ENCODE results near the gene DNAJC6. TPM values are rescaled to one million over a fixed set of nuclear protein-coding genes. Genes with fewer than 3 reads are reported as not detected.

DNAJC6 gene
- polyA plus RNA-seq, 1 of the 3 experiments (the other 2 are of a cell fraction) = 1.9 TPM

DNA sequence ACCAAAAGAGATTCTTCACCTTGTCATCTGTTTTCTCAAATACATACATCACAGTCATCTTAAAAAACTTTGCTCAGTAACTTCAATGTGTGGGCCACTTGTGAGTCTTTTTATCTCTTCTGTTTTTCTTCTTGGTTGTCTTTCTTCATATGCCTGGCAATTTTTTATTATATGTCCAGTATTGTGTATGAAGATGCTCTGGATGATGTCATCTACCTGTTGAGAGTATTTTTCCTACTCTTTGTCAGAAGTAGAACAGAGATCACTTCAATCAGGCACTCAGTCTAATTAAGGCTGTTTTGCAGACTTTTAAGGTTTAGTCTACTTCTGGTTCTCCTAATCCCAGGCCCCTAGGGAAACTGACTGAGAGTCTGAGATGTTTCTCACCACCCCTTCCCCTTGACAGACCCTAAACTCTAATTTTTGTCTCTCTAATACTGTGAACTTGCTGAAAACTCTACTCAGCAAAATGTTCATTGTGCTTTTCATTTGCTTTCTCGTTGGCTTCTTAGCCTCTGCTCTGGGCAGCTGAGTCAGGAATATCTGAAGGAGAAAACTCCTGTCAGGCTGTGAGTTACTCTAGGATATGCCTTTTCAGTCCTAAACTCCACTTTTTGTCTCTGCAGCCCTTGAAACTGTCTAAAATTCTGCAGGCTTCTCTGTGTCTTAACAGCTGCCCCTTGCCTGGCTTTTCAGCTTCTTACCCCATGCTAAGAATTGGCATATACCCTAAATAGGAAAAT is 33.0 kb upstream of the DNAJC6 start:
- Histone ChIP-seq H3K27me3 (ENCODE audit: insufficient read depth) (no peaks in the 10 kb centered on the region), H3K79me2 (ENCODE audit: insufficient read depth) (no peaks in the 10 kb centered on the region), H3K4me1 (ENCODE audit: control insufficient read depth in 1 of 2, insufficient read depth in 2 of 2, low read depth in 1 of 2, low read length in 1 of 2) (peaks cover 0 to 29% of the 10 kb centered on the region in 2 experiments; a peak in 2 of 4 replicates), H3K27ac (ENCODE audit: low read depth in 2 of 2, low read length in 1 of 2) (peak overlapping the region in 1 of 2 experiments; percentile 64; a peak in 1 of 4 replicates), H3K4me3 (ENCODE audit: low read depth in 2 of 2, low read length in 1 of 2) (no peak overlapping the region), H3K4me2 (no peak overlapping the region), H3K9me2 (no peaks in the 10 kb centered on the region), H3F3A (replicated peaks; ENCODE audit: insufficient read depth) (no peaks in the 10 kb centered on the region), H3K9ac (no peak overlapping the region), H4K20me1 (ENCODE audit: insufficient read depth) (no peaks in the 10 kb centered on the region), H3K9me3 (no peaks in the 10 kb centered on the region), H3K36me3 (replicated peaks in 1 of 2; ENCODE audit: control insufficient read depth in 1 of 2, insufficient read depth in 2 of 2, low read length in 1 of 2) (no peaks in the 10 kb centered on the region), H2AFZ (ENCODE audit: low read depth) (no peak overlapping the region)
- DNase-seq = no peak
- ChIA-PET CTCF (interaction anchor here (1.0 to 3.3 kb wide), 2 partner anchors 9 to 411 kb away, joined by 4 to 24 read pairs; no protein-coding TSS in a partner anchor), POLR2A (interaction anchor here (2.2 to 2.4 kb wide), 2 partner anchors 10 to 33 kb away, joined by 6 to 9 read pairs; partner anchors contain the start of gene DNAJC6)
- TF ChIP-seq TAF1 (IDR thresholded peaks at IDR 0.05; ENCODE audit: borderline replicate concordance, low read depth, low read length) (no peak), SIN3A (IDR thresholded peaks at IDR 0.05; ENCODE audit: borderline replicate concordance, low read depth, low read length) (no peak), EZH2phosphoT487 (IDR thresholded peaks at IDR 0.05; ENCODE audit: borderline replicate concordance, low read depth) (no peak), TCF12 (IDR thresholded peaks at IDR 0.05) (no peak), JUND (IDR thresholded peaks at IDR 0.05) (no peak), RCOR1 (IDR thresholded peaks at IDR 0.05; ENCODE audit: low read length) (no peak), RFX5 (IDR thresholded peaks at IDR 0.05; ENCODE audit: low read length) (no peak), MEF2A (IDR thresholded peaks at IDR 0.05; ENCODE audit: borderline replicate concordance, low read depth) (no peak), TEAD4 (IDR thresholded peaks at IDR 0.05; ENCODE audit: borderline replicate concordance, insufficient read depth) (no peak), POLR2AphosphoS5 (IDR thresholded peaks at IDR 0.05; ENCODE audit: low read depth, low read length) (no peak), GABPA (IDR thresholded peaks at IDR 0.05; ENCODE audit: low read depth) (no peak), FOXM1 (IDR thresholded peaks at IDR 0.05; ENCODE audit: low read depth) (no peak), RXRA (IDR thresholded peaks at IDR 0.05; ENCODE audit: borderline replicate concordance, low read depth) (no peak), RAD21 (IDR thresholded peaks at IDR 0.05; ENCODE audit: low read length) (no peak)
- TF ChIP-seq, protein P1, sequence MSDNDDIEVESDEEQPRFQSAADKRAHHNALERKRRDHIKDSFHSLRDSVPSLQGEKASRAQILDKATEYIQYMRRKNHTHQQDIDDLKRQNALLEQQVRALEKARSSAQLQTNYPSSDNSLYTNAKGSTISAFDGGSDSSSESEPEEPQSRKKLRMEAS (IDR thresholded peaks at IDR 0.05; ENCODE audit: low read depth) = no peak
- TF ChIP-seq, protein P2, sequence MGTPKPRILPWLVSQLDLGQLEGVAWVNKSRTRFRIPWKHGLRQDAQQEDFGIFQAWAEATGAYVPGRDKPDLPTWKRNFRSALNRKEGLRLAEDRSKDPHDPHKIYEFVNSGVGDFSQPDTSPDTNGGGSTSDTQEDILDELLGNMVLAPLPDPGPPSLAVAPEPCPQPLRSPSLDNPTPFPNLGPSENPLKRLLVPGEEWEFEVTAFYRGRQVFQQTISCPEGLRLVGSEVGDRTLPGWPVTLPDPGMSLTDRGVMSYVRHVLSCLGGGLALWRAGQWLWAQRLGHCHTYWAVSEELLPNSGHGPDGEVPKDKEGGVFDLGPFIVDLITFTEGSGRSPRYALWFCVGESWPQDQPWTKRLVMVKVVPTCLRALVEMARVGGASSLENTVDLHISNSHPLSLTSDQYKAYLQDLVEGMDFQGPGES (IDR thresholded peaks at IDR 0.05; ENCODE audit: low read depth, low read length) = no peak
- TF ChIP-seq, protein P3, sequence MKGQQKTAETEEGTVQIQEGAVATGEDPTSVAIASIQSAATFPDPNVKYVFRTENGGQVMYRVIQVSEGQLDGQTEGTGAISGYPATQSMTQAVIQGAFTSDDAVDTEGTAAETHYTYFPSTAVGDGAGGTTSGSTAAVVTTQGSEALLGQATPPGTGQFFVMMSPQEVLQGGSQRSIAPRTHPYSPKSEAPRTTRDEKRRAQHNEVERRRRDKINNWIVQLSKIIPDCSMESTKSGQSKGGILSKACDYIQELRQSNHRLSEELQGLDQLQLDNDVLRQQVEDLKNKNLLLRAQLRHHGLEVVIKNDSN (IDR thresholded peaks at IDR 0.05; ENCODE audit: borderline replicate concordance, low read depth) = no peak
- TF ChIP-seq, protein P4, sequence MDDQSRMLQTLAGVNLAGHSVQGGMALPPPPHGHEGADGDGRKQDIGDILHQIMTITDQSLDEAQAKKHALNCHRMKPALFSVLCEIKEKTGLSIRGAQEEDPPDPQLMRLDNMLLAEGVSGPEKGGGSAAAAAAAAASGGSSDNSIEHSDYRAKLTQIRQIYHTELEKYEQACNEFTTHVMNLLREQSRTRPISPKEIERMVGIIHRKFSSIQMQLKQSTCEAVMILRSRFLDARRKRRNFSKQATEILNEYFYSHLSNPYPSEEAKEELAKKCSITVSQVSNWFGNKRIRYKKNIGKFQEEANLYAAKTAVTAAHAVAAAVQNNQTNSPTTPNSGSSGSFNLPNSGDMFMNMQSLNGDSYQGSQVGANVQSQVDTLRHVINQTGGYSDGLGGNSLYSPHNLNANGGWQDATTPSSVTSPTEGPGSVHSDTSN (IDR thresholded peaks at IDR 0.05) = no peak
- TF ChIP-seq, protein P5, sequence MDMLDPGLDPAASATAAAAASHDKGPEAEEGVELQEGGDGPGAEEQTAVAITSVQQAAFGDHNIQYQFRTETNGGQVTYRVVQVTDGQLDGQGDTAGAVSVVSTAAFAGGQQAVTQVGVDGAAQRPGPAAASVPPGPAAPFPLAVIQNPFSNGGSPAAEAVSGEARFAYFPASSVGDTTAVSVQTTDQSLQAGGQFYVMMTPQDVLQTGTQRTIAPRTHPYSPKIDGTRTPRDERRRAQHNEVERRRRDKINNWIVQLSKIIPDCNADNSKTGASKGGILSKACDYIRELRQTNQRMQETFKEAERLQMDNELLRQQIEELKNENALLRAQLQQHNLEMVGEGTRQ (IDR thresholded peaks at IDR 0.05; ENCODE audit: borderline replicate concordance, low read depth, low read length) = no peak
- WGBS (ENCODE audit: low lambda C conversion rate) = 90% methylated on average over 1 of the region's 1 CpG
